HG02678 (cell line): Measurements from ENCODE around the gene TMEM54.
"Not testable (repeated sequence)": the region's sequence is repeated elsewhere in the genome, so short reads cannot be mapped to it uniquely, and the experiment has no call there.

Source experiments
- ATAC-seq: cut with Tn5 transposase; IDR thresholded peaks from one replicate; pipeline ENCODE4 v1.9.1; 2021; ENCODE audit warnings: mild to moderate bottlenecking, moderate library complexity; ENCODE audit not compliant: unreplicated experiment

The TMEM54 gene

GRCh38 chr1:32919811-32920733 lies 18.9 kb upstream of the TMEM54 start:
- no peak for ATAC-seq

DNA sequence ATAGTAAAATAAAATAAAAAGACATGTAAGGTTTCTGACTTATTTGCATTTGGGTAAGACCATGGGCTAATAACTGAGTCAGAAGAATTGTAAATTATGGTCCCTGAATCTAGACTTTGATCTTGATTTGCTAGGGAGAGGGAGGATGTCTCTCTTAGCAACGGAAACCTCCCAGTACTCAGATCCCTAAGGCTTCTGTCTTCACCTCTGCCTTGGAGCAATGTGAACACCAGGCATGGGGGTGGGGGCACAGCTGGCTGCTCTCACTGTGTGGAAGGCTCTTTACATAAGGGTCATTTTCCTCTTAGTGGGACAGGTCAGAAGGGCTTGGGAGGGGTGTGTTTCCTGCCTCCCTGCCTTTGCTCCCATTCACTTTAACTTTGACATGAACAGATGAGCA lies 17.0 kb upstream of the TMEM54 start:
- ATAC-seq: no peak

DNA sequence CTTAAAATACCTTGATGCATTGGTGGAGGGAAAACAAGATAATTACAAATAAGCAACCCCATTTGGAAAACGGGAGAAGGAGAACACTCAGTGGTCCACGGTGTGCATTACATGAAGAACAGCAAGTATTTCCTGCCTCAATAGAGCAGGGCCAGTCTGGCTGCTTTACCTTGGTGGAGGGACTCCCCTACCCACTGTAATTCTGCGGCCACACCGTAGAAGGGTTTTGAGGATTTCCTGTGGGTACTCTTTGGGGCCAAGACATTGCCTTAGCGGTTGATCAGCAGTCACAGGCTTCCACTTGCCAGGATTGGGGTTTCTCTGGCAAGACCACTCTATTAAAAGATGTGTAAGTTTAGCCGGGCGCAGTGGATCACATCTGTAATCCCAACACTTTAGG lies 16.3 kb upstream of the TMEM54 start:
- ATAC-seq: no peak

DNA sequence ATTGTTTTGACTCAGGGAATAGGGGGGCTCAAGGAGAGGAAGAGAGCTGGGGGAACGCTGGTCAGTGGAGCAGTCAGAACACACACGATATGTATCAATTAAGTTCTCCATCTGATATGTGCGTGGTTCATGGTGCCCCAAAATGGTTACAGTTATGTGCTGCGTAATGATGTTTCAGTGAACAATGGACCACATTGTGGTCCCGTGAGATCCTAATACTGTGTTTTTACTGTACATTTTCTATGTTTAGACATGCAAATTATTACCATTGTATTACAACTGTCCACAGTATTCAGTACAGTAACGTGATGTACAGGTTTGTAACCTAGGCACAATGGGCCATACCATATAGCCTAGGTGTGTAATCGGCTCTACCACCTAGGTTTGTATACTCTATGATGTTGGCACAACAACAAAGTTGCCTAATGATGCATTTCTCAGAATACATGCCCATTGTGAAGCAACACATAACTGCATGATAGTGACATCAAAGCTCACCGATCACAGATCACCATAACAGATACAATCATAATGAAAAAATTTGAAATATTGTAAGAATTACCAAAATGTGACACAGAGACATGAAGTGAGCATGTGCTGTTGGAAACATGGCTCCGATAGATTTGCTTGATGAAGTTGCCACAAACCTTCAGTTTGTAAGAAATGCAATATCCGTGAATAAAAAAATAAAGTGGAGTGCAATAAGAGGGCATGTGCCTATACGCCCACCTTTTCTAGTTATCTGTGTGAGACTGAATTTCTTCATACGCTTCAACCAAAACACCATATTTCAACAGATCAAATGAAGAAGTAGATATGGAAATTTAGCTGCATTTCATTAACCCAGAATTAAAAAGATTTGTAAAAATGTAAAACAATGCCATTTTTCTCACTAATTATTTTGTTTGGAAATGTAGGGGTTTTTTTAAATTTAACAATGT lies 14.8 kb upstream of the TMEM54 start:
- ATAC-seq: no peak

DNA sequence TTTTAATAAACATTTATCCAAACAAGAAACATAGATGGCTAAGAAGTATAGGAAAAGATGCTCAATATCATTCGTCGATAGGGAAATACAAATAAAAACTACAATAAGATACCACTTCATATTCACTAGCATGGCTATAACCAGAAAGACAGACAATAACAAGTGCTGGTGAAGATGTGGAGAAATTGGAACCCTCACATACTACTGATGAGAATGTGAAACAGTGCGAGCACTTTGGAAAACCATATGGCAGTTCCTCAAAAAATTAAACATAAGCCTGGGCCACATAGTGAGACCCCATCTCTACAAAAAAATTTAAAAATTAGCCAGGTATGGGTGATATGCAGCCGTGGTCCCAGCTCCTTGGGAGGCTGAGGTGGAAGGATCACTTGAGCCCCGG lies 9.1 kb upstream of the TMEM54 start:
- ATAC-seq: no peak

DNA sequence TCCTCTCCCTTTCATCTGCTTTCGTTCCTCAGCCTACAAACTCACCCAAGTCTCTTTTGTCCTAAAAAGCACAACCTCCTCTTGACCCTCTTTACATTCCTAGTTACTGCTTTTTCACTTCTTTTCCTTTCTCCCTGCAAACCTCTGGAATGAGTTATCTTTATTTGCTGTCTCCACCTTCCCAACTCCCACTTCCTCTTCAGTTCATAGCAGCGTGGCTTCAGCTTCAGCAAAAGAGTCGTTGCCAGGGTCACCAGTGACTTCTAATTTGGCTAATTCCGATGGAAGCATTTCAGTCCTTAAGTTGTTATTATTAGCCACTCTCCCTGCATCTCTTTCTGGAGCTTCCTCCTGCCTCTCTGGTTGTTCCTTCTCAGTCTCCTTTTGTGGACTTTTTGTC lies 6.2 kb upstream of the TMEM54 start:
- no peak for ATAC-seq

- ATAC-seq: no peak
Observed at GRCh38 chr1:32906654-32907053, 5.5 kb upstream of the TMEM54 start.

DNA sequence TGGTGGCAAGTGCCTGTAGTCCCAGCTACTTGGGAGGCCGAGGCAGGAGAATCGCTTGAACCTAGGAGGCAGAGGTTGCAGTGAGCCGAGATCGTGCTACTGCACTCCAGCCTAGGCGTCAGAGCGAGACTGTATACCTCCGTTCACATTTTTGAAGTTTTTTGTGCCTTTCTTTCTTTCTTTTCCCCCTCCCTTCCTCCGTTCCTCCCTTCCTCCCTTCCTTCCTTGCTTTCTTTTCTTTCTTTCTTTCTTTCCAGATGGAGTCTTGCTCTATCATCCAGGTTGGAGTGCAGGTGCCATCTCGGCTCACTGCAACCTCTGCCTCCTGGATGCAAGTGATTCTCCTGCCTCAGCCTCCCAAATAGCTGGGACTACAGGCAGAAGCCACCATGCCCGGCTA lies 4.4 kb upstream of the TMEM54 start:
- ATAC-seq: not testable (repeated sequence)

GRCh38 chr1:32904797-32905196 lies 3.6 kb upstream of the TMEM54 start:
- no peak for ATAC-seq

- no peak for ATAC-seq
Observed at GRCh38 chr1:32903991-32904785, 3.0 kb upstream of the TMEM54 start.

- ATAC-seq: no peak
Observed at GRCh38 chr1:32902535-32902920, 1.3 kb upstream of the TMEM54 start.

- ATAC-seq: no peak
Observed at GRCh38 chr1:32901823-32902534, 790 bp upstream of the TMEM54 start.

DNA sequence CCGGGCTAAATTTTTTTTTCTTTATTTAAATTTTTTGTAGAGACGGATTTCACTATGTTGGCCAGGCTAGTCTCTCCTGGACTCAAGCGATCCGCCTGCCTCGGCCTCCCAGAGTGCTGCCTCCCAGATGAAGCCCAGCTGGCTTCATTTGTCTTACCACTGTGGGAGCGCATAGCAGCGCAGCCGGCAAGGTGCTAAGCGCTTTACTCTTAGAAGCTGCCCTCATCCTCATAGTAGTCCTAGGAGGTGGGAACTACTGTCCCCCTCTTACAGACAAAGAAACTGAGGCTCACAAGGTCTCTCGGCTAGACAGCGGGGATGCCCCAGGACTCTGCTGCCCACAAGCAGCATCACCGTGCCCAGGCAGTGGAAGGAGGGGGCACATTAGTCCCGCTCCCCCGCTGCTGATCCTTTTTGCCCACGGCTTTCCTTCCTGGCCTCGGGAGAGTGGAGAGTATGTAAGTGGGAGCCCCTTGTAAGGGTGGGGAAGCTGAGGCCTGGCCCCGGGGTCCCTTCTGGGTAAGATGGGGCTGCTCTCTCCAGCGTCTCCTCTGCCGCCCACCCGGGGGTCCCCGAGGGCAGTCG lies 726 bp downstream of the TMEM54 start:
- no peak for ATAC-seq

GRCh38 chr1:32899586-32900296 lies 1.4 kb downstream of the TMEM54 start:
- no peak for ATAC-seq

DNA sequence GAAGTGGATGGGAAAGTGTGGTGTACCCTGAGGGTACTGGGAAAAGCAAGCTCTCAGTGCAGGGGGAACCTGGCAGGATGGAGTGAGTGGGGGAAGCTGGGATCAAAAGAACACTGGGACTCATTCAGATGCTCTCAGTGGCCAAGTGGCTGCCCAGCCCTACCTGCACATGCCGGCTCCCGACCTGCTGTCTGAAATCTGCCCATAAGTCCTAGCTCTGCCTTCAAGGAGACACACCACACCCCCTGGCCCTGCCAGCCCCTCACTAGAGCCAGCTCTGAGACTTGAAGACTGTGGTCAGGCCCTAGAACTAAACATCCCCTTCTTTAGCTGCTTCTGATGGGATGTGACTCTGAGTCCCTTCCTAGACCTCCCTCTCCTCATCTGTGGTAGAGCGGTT lies 2.2 kb downstream of the TMEM54 start:
- no peak for ATAC-seq

GRCh38 chr1:32898056-32898455 lies 3.1 kb downstream of the TMEM54 start:
- no peak for ATAC-seq

- ATAC-seq: no peak
Observed at GRCh38 chr1:32897082-32898049, 3.8 kb downstream of the TMEM54 start.

GRCh38 chr1:32896451-32896850 lies 4.7 kb downstream of the TMEM54 start:
- no peak for ATAC-seq
